KMS-11 (cell line): ENCODE results near the gene NKD1.

ENCODE experiments used
- H2AFZ ChIP-seq: fragments of 200-600 bp; sonication (generic); 2 replicates; pipeline ENCODE4 v1.6.1; 2016; ENCODE audit warnings: antibody characterized with exemption, mixed run types, low read depth
- H3K27ac ChIP-seq: fragments of 200-600 bp; sonication (generic); 2 replicates; pipeline ENCODE4 v1.6.1; 2016; ENCODE audit warnings: mild to moderate bottlenecking, mixed run types
- H3K27me3 ChIP-seq: fragments of 200-600 bp; sonication (generic); 2 replicates; pipeline ENCODE4 v1.6.1; 2017; ENCODE audit warnings: mild to moderate bottlenecking, low read depth, mixed run types, moderate library complexity; ENCODE audit not compliant: insufficient read depth
- H3K36me3 ChIP-seq: fragments of 200-600 bp; sonication (generic); 2 replicates; pipeline ENCODE4 v1.6.1; 2017; ENCODE audit warnings: mild to moderate bottlenecking, mixed run types; ENCODE audit not compliant: insufficient read depth
- H3K4me1 ChIP-seq: fragments of 200-600 bp; sonication (generic); 2 replicates; pipeline ENCODE4 v1.6.1; 2016; ENCODE audit warnings: mild to moderate bottlenecking, low read depth, mixed run types; ENCODE audit not compliant: poor library complexity, severe bottlenecking
- H3K4me2 ChIP-seq: fragments of 200-600 bp; sonication (generic); 2 replicates; pipeline ENCODE4 v1.7.0; 2016; ENCODE audit warnings: mild to moderate bottlenecking, mixed run types
- H3K4me3 ChIP-seq: fragments of 200-600 bp; sonication (generic); IDR thresholded peaks from 2 replicates; pipeline ENCODE4 v1.6.1; 2017; ENCODE audit warnings: low read depth, low read length, mixed read lengths; ENCODE audit not compliant: insufficient read depth
- H3K79me2 ChIP-seq: fragments of 200-600 bp; sonication (generic); 2 replicates; pipeline ENCODE4 v1.6.1; 2016; ENCODE audit warnings: low read depth, mixed run types; ENCODE audit not compliant: insufficient read depth
- H3K9ac ChIP-seq: fragments of 200-600 bp; sonication (generic); 2 replicates; pipeline ENCODE4 v1.6.1; 2016; ENCODE audit warnings: mild to moderate bottlenecking, mixed run types
- H4K20me1 ChIP-seq: fragments of 200-600 bp; sonication (generic); 2 replicates; pipeline ENCODE4 v1.6.1; 2016; ENCODE audit warnings: mild to moderate bottlenecking, mixed run types; ENCODE audit not compliant: insufficient read depth
- CTCF ChIP-seq: fragments of 200-600 bp; sonication (generic); conservative IDR thresholded peaks from 2 replicates; pipeline ENCODE4 v1.6.1; 2017; ENCODE audit warnings: low read depth, mild to moderate bottlenecking, antibody characterized with exemption, low read length, moderate library complexity, mixed read lengths

The NKD1 gene

DNA sequence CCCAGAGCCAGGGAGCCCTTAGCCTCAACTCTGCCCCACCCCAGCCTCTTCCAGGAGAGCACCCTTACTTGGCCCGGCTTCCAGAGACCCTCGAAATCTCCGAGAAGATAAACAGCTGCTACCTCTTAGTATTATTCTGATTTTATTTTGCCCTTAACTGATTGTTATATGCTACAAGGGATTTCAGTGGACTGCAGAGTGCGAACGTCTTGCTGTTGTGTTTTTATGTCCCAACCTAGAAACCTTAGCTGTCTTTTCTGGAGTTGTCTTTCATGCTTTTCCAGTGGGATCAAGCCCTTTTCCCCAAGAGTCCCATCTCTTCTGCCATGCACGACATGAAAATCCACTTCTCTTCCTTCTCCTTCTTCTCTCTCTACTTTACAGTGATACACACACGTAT lies 85.9 kb downstream of the NKD1 start:
- Histone ChIP-seq H3K27me3 (no peaks in the 10 kb centered on the region), H3K79me2 (no peaks in the 10 kb centered on the region), H3K27ac (no peak overlapping the region), H4K20me1 (no peaks in the 10 kb centered on the region), H3K4me1 (no peaks in the 10 kb centered on the region), H3K4me3 (no peak overlapping the region), H2AFZ (no peak overlapping the region), H3K4me2 (no peak overlapping the region), H3K9ac (no peak overlapping the region), H3K36me3 (no peaks in the 10 kb centered on the region)
- no peak for TF ChIP-seq CTCF

DNA sequence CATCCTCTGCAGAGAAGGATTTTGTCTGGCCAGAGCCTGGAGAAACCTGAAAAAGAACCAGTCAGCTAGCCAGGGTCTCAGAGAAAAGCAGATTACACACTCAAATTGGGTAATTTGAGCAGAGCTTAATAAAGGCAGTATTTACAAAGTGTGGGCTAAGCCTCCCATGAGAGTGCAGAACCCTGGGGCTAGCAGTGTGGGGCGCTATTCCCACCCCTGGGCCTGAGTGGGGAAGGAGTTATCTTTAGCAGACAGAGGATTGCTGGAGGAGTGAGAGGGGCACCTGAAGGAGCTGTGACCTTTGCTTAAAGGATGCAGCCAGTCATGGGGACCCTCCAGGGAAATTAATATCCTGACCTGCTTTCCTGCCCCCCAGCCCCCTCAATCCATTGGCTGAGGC lies 86.8 kb downstream of the NKD1 start:
- Histone ChIP-seq H3K9ac (no peak overlapping the region), H4K20me1 (no peaks in the 10 kb centered on the region), H2AFZ (no peak overlapping the region), H3K36me3 (no peaks in the 10 kb centered on the region), H3K27me3 (no peaks in the 10 kb centered on the region), H3K27ac (no peak overlapping the region), H3K4me2 (no peak overlapping the region), H3K79me2 (no peaks in the 10 kb centered on the region), H3K4me3 (no peak overlapping the region), H3K4me1 (no peaks in the 10 kb centered on the region)
- no peak for TF ChIP-seq CTCF

DNA sequence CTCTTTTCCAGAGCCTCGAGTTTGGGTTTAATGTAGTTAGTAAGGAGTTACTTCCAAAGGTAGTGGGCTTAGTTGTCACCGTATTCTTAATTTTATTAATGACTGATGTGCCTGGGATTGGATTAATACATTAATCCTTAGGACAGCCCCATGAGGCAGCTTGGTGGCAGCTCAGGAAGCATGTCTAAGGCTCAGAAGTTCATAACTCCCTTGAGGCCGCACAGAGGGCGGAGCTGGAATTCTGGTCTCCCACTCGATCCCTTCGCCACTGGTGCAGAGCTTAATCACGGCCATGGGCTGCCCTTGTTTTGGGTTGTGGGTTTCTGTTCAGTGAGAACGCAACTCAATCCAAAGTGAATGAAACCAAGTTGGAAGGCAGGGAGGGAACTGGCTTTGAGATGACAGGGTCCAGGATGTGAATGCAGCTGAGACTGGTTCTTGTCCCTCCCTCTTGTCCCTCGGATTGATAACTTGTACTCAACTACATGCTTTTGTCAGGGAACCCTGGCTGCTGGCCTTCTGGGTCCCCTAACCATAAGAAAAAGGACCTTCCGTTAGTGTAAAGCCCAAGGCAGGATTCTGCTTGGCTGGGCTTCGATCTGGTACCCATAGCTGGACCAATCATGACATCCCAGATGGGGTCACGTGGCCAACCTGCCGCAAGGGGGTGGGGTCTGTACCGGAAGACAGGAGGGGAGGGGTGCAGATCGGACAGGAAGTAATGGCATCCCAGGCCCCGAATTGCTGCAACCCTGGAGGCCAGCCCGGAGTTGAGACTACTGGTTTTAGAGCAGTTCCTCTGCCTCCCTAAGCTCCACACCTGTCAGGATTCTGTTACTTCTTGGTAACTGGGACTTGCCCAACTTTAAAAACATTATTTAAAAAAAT lies 87.6 kb downstream of the NKD1 start:
- Histone ChIP-seq H3K4me1 (no peaks in the 10 kb centered on the region), H2AFZ (no peak overlapping the region), H3K4me3 (no peak overlapping the region), H4K20me1 (no peaks in the 10 kb centered on the region), H3K36me3 (no peaks in the 10 kb centered on the region), H3K79me2 (no peaks in the 10 kb centered on the region), H3K4me2 (no peak overlapping the region), H3K9ac (no peak overlapping the region), H3K27ac (no peak overlapping the region), H3K27me3 (no peaks in the 10 kb centered on the region)
- no peak for TF ChIP-seq CTCF

- no peak overlapping the region for H3K4me3 ChIP-seq
- no peaks in the 10 kb centered on the region for H3K27me3 ChIP-seq
- no peaks in the 10 kb centered on the region for H4K20me1 ChIP-seq
- H3K4me2 ChIP-seq: no peak overlapping the region
- no peak for TF ChIP-seq CTCF
- H3K9ac ChIP-seq: no peak overlapping the region
- H3K36me3 ChIP-seq: no peaks in the 10 kb centered on the region
- H3K27ac ChIP-seq: no peak overlapping the region
- no peaks in the 10 kb centered on the region for H3K4me1 ChIP-seq
- H3K79me2 ChIP-seq: no peaks in the 10 kb centered on the region
- H2AFZ ChIP-seq: no peak overlapping the region
Observed at GRCh38 chr16:50636753-50637374, 88.7 kb downstream of the NKD1 start.
